Suppressor macrophage treated with lipopolysaccharide for 1 hour (primary cell): ENCODE data around the gene CRYBA1.
"Not testable (repeated sequence)": the region's sequence is repeated elsewhere in the genome, so short reads cannot be mapped to it uniquely, and the experiment has no call there.

Source experiments
- DNase-seq, 3 donors: peaks; one replicate each; pipeline ENCODE4 v3.0.0-alpha.2; 2020 to 2022

The CRYBA1 gene

GRCh38 chr17:29246628-29247027 lies at the start of gene CRYBA1:
CRYBA1 (plus strand) TSS chr17:29246859; CDS start chr17:29246864, 5 bp downstream.
- no peak for DNase-seq

GRCh38 chr17:29197516-29198272 lies 49.0 kb upstream of the CRYBA1 start:
- peak; percentile 55 to 64 (median 64) for DNase-seq

- not testable (repeated sequence) for DNase-seq
Measured at GRCh38 chr17:29204068-29204804, 42.4 kb upstream of the CRYBA1 start.

GRCh38 chr17:29205047-29205446 lies 41.6 kb upstream of the CRYBA1 start:
- DNase-seq = no peak

- no peak for DNase-seq
Measured at GRCh38 chr17:29207975-29208374, 38.7 kb upstream of the CRYBA1 start.

- DNase-seq = no peak
Measured at GRCh38 chr17:29209073-29209472, 37.6 kb upstream of the CRYBA1 start.

GRCh38 chr17:29210879-29211278 lies 35.8 kb upstream of the CRYBA1 start:
- peak; percentile 55 to 94 (median 87) for DNase-seq

GRCh38 chr17:29212094-29212631 lies 34.5 kb upstream of the CRYBA1 start:
- DNase-seq = no peak

GRCh38 chr17:29212681-29213121 lies 34.0 kb upstream of the CRYBA1 start:
- DNase-seq = peak; percentile 84 to 96 (median 90)

- DNase-seq = peak; percentile 94 to 98 (median 96)
Measured at GRCh38 chr17:29214215-29215146, 32.2 kb upstream of the CRYBA1 start.

- no peak for DNase-seq
Measured at GRCh38 chr17:29215174-29215573, 31.5 kb upstream of the CRYBA1 start.

- no peak for DNase-seq
Measured at GRCh38 chr17:29215717-29216116, 30.9 kb upstream of the CRYBA1 start.

- DNase-seq = no peak
Measured at GRCh38 chr17:29216181-29216580, 30.5 kb upstream of the CRYBA1 start.

GRCh38 chr17:29216856-29217255 lies 29.8 kb upstream of the CRYBA1 start:
- DNase-seq = no peak

GRCh38 chr17:29219378-29220047 lies 27.1 kb upstream of the CRYBA1 start:
- peak; percentile 84 to 94 (median 92) for DNase-seq

GRCh38 chr17:29221338-29221737 lies 25.3 kb upstream of the CRYBA1 start:
- DNase-seq = not testable (repeated sequence)

- peak; percentile 29 to 66 (median 59) for DNase-seq
Measured at GRCh38 chr17:29225396-29225795, 21.3 kb upstream of the CRYBA1 start.

GRCh38 chr17:29233301-29233700 lies 13.4 kb upstream of the CRYBA1 start:
- DNase-seq = no peak

GRCh38 chr17:29234972-29235371 lies 11.7 kb upstream of the CRYBA1 start:
- DNase-seq = peak; percentile 27 to 60 (median 54)

- DNase-seq = no peak
Measured at GRCh38 chr17:29235904-29236303, 10.8 kb upstream of the CRYBA1 start.

- DNase-seq = peak; percentile 31 to 66 (median 65)
Measured at GRCh38 chr17:29237476-29238132, 9.1 kb upstream of the CRYBA1 start.
